Muscle layer of duodenum (tissue), 2 donors: ENCODE data around the gene WAC.
A peak's percentile ranks its signal among the peaks of the same experiment; 100 is the strongest.
"Not testable (repeated sequence)": the region's sequence is repeated elsewhere in the genome, so short reads cannot be mapped to it uniquely, and the experiment has no call there.

Experiments
- H3K27ac ChIP-seq: one replicate; pipeline ENCODE4 v1.7.0; 2013; ENCODE audit warnings: mild to moderate bottlenecking, low read length
- H3K27me3 ChIP-seq: one replicate; pipeline ENCODE4 v1.7.0; 2013; ENCODE audit warnings: low read depth, mild to moderate bottlenecking, control low read depth, low read length
- H3K36me3 ChIP-seq, 2 donors: one replicate each; pipeline ENCODE4 v1.7.0; 2013; ENCODE audit warnings: low read length in 2 of 2, control low read depth in 1 of 2, mild to moderate bottlenecking in 1 of 2; ENCODE audit not compliant: insufficient read depth in 2 of 2, control insufficient read depth in 1 of 2
- H3K4me1 ChIP-seq, 2 donors: one replicate each; pipeline ENCODE4 v1.7.0; 2013; ENCODE audit warnings: low read length in 2 of 2, mild to moderate bottlenecking in 2 of 2, control low read depth in 1 of 2, moderate library complexity in 1 of 2; ENCODE audit not compliant: insufficient read depth in 2 of 2, control insufficient read depth in 1 of 2
- H3K4me3 ChIP-seq, 2 donors: one replicate each; pipeline ENCODE4 v1.7.0; 2013; ENCODE audit warnings: low read length in 2 of 2, low read depth in 1 of 2, mild to moderate bottlenecking in 1 of 2
- H3K9me3 ChIP-seq, 2 donors: one replicate each; pipeline ENCODE4 v1.7.0; 2013; ENCODE audit warnings: low read length in 2 of 2, control low read depth in 1 of 2, mild to moderate bottlenecking in 1 of 2; ENCODE audit not compliant: control insufficient read depth in 1 of 2
- donor health status: healthy.

WAC gene

GRCh38 chr10:28503114-28503513 is 29.8 kb upstream of the WAC start:
- H3K4me3 ChIP-seq: no peak overlapping the region
- no peaks in the 10 kb centered on the region for H3K36me3 ChIP-seq
- H3K4me1 ChIP-seq: no peaks in the 10 kb centered on the region
- no peaks in the 10 kb centered on the region for H3K9me3 ChIP-seq
- no peak overlapping the region for H3K27ac ChIP-seq
- H3K27me3 ChIP-seq: no peaks in the 10 kb centered on the region

DNA sequence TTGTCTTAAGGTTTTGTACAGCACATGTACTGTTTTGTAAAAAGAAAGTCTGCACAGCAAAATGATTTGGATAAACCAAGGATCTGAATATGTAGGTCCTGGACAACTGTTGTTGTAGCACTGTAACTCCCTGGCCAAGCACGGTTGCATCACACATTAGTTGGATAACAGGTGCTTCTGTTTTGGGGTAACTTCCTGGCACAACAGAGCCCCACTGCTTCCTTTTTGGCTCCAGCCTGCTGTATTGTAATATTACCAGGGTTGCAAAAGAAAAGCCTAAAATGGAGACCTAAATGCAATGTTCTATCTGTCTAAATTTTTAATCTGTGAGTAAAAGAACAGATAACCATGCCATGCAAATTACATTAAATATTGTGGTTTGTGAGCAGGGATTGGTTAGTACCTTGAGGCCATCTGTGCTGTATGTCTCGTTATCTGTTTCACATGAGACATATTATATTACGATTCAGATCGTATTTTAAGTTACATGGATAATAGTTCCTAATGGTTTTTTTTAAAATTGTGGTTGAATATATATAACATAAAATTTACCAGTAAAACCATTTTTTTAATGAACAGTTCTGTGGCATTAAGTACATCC is 27.5 kb upstream of the WAC start:
- Histone ChIP-seq H3K4me3 (no peak overlapping the region), H3K4me1 (no peaks in the 10 kb centered on the region), H3K27ac (no peak overlapping the region), H3K9me3 (no peaks in the 10 kb centered on the region), H3K27me3 (no peaks in the 10 kb centered on the region), H3K36me3 (no peaks in the 10 kb centered on the region)

- no peaks in the 10 kb centered on the region for H3K9me3 ChIP-seq
- no peaks in the 10 kb centered on the region for H3K27me3 ChIP-seq
Measured at GRCh38 chr10:28508304-28508925, 24.5 kb upstream of the WAC start.

DNA sequence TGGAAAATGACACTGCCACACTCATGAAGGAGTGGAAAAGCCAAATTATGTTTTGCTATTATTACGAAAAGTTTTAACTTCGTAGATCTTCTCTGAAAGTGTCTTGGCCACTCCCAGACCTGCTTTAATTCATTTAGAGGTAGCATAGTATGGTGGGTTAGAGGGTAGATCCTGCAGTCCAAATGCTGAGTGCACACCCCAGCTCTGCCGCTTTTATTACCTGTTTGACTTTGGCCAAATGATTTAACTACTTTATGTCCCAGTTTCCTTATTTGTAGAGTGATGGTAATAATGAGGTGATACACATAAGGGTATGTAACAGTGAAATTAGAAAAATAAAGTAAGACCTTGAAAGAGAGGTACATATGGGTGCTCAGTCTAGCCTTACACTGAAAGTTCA is 23.6 kb upstream of the WAC start:
- no peaks in the 10 kb centered on the region for H3K9me3 ChIP-seq
- H3K4me1 ChIP-seq: no peaks in the 10 kb centered on the region
- H3K27me3 ChIP-seq: no peaks in the 10 kb centered on the region
- H3K36me3 ChIP-seq: no peaks in the 10 kb centered on the region
- H3K4me3 ChIP-seq: no peak overlapping the region
- H3K27ac ChIP-seq: no peak overlapping the region

More at GRCh38 chr10:28508304-28508925, 24.5 kb upstream of the WAC start:
- no peak overlapping the region for H3K27ac ChIP-seq
- no peaks in the 10 kb centered on the region for H3K4me1 ChIP-seq
- H3K4me3 ChIP-seq: no peak overlapping the region
- no peaks in the 10 kb centered on the region for H3K36me3 ChIP-seq

GRCh38 chr10:28514648-28515047 is 18.3 kb upstream of the WAC start:
- no peak overlapping the region for H3K27ac ChIP-seq
- no peak overlapping the region for H3K4me3 ChIP-seq
- H3K9me3 ChIP-seq: peaks cover 0 to 5% of the 10 kb centered on the region in 2 donors
- H3K4me1 ChIP-seq: no peaks in the 10 kb centered on the region
- H3K27me3 ChIP-seq: no peaks in the 10 kb centered on the region
- no peaks in the 10 kb centered on the region for H3K36me3 ChIP-seq

- no peak overlapping the region for H3K27ac ChIP-seq
- H3K4me1 ChIP-seq: no peaks in the 10 kb centered on the region
- H3K36me3 ChIP-seq: peaks cover 12 to 20% of the 10 kb centered on the region in 2 donors
- H3K4me3 ChIP-seq: no peak overlapping the region
- no peaks in the 10 kb centered on the region for H3K27me3 ChIP-seq
- peaks cover 8 to 9% of the 10 kb centered on the region in 2 donors for H3K9me3 ChIP-seq
Measured at GRCh38 chr10:28520346-28520745, 12.6 kb upstream of the WAC start.

DNA sequence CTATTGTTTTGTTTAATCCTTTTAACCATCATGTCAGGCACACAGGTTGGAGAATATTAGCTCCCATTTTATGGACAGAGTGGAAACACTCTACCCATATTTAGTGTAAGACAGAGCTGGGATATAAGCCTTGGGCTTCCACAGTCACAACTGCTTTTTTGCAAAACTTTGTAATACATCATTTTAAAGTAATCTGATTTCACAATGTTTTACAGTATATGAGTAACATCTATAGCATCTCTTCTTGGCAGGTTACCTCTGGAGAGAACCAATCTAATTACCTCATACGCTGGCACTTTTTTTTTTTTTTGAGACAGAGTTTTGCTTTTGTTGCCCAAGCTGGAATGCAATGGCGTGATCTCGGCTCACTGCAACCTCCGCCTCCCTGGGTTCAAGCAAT is 12.1 kb upstream of the WAC start:
- not testable (repeated sequence) for H3K27me3 ChIP-seq, H3K4me1 ChIP-seq, H3K27ac ChIP-seq, H3K4me3 ChIP-seq, H3K9me3 ChIP-seq
- peaks cover 14 to 24% of the 10 kb centered on the region in 2 donors for H3K36me3 ChIP-seq

- H3K36me3 ChIP-seq: peaks cover 15 to 26% of the 10 kb centered on the region in 2 donors
- not testable (repeated sequence) for H3K27me3 ChIP-seq, H3K27ac ChIP-seq, H3K9me3 ChIP-seq, H3K4me1 ChIP-seq, H3K4me3 ChIP-seq
Measured at GRCh38 chr10:28521961-28522360, 11.0 kb upstream of the WAC start.

GRCh38 chr10:28523725-28524252 is 9.1 kb upstream of the WAC start:
- Histone ChIP-seq H3K4me3 (no peak overlapping the region), H3K36me3 (peaks cover 15 to 26% of the 10 kb centered on the region in 2 donors), H3K27ac (no peak overlapping the region), H3K27me3 (no peaks in the 10 kb centered on the region), H3K4me1 (no peaks in the 10 kb centered on the region), H3K9me3 (peaks cover 8 to 9% of the 10 kb centered on the region in 2 donors)

- peak overlapping the region in 1 of 2 donors; percentile 76 for H3K4me3 ChIP-seq
- H3K27ac ChIP-seq: no peak overlapping the region
- H3K9me3 ChIP-seq: no peaks in the 10 kb centered on the region
- H3K4me1 ChIP-seq: peaks cover 10 to 25% of the 10 kb centered on the region in 2 donors
- H3K36me3 ChIP-seq: peaks cover 11 to 18% of the 10 kb centered on the region in 2 donors
- no peaks in the 10 kb centered on the region for H3K27me3 ChIP-seq
Measured at GRCh38 chr10:28530751-28531150, 2.2 kb upstream of the WAC start.

- no peaks in the 10 kb centered on the region for H3K27me3 ChIP-seq
- H3K36me3 ChIP-seq: peaks cover 25 to 37% of the 10 kb centered on the region in 2 donors
- H3K4me1 ChIP-seq: peaks cover 10 to 30% of the 10 kb centered on the region in 2 donors
- no peaks in the 10 kb centered on the region for H3K9me3 ChIP-seq
- H3K4me3 ChIP-seq: peak overlapping the region in 1 of 2 donors; percentile 91
- no peak overlapping the region for H3K27ac ChIP-seq
Measured at GRCh38 chr10:28533186-28533564, 257 bp downstream of the WAC start.
